Measurements from ENCODE around the gene RHBG.

GRCh38 chr1:156320560-156320959 lies 48.5 kb upstream of the RHBG start:
- no peak for TF ChIP-seq POLR2A (IDR thresholded peaks at IDR 0.05)
- no peak for TF ChIP-seq CTCF (IDR thresholded peaks at IDR 0.05)
